Parathyroid adenoma (tissue), 2 donors: Measurements from ENCODE around the gene UBE2E2.

Experiments used
- H2AFZ ChIP-seq: fragments of 300-600 bp; sonication (generic); one replicate; pipeline ENCODE4 v1.7.0; 2017; ENCODE audit warnings: antibody characterized with exemption, mild to moderate bottlenecking
- H3K27ac ChIP-seq: fragments of 300-600 bp; sonication (generic); one replicate; pipeline ENCODE4 v1.7.0; 2017
- H3K27me3 ChIP-seq: fragments of 300-600 bp; sonication (generic); one replicate; pipeline ENCODE4 v1.7.0; 2017; ENCODE audit warnings: low read length; ENCODE audit not compliant: control insufficient read depth, insufficient read depth
- H3K36me3 ChIP-seq: fragments of 300-600 bp; sonication (generic); one replicate; pipeline ENCODE4 v1.7.0; 2017; ENCODE audit warnings: low read length; ENCODE audit not compliant: control insufficient read depth, insufficient read depth
- H3K4me1 ChIP-seq: fragments of 300-600 bp; sonication (generic); one replicate; pipeline ENCODE4 v1.7.0; 2017; ENCODE audit warnings: control low read depth
- H3K4me2 ChIP-seq: fragments of 300-600 bp; sonication (generic); one replicate; pipeline ENCODE4 v1.7.0; 2017; ENCODE audit warnings: low read length
- H3K4me3 ChIP-seq: fragments of 300-600 bp; sonication (generic); one replicate; pipeline ENCODE4 v1.7.0; 2017; ENCODE audit warnings: low read depth, low read length
- H3K79me2 ChIP-seq: fragments of 300-600 bp; sonication (generic); one replicate; pipeline ENCODE4 v1.7.0; 2017; ENCODE audit warnings: control low read depth
- H3K9ac ChIP-seq: fragments of 300-600 bp; sonication (generic); one replicate; pipeline ENCODE4 v1.7.0; 2017; ENCODE audit warnings: mild to moderate bottlenecking
- H3K9me3 ChIP-seq: fragments of 300-600 bp; sonication (generic); one replicate; pipeline ENCODE4 v1.7.0; 2017; ENCODE audit warnings: low read length; ENCODE audit not compliant: control insufficient read depth
- CTCF ChIP-seq: fragments of 300-600 bp; sonication (generic); IDR thresholded peaks from one replicate; pipeline ENCODE4 v1.7.0; 2017; ENCODE audit warnings: antibody characterized with exemption, mild to moderate bottlenecking
- donor health status: primary hyperparathyroidism.

Gene UBE2E2

GRCh38 chr3:23480329-23480714 is 277.2 kb downstream of the UBE2E2 start:
- H3K27ac ChIP-seq, result no peak overlapping the region
- peaks cover 6% of the 10 kb centered on the region for H3K4me1 ChIP-seq
- no peak overlapping the region for H3K9ac ChIP-seq
- TF ChIP-seq CTCF, result no peak
- H3K36me3 ChIP-seq, result no peaks in the 10 kb centered on the region
- H3K79me2 ChIP-seq, result peaks cover 2% of the 10 kb centered on the region
- no peaks in the 10 kb centered on the region for H3K27me3 ChIP-seq
- no peak overlapping the region for H2AFZ ChIP-seq
- H3K4me3 ChIP-seq, result no peak overlapping the region
- no peaks in the 10 kb centered on the region for H3K9me3 ChIP-seq
- no peak overlapping the region for H3K4me2 ChIP-seq

- H3K9me3 ChIP-seq, result no peaks in the 10 kb centered on the region
- no peak overlapping the region for H3K4me3 ChIP-seq
- H3K27ac ChIP-seq, result no peak overlapping the region
- H3K4me1 ChIP-seq, result peaks cover 6% of the 10 kb centered on the region
- peaks cover 6% of the 10 kb centered on the region for H3K79me2 ChIP-seq
- H3K4me2 ChIP-seq, result no peak overlapping the region
- no peak overlapping the region for H3K9ac ChIP-seq
- TF ChIP-seq CTCF, result no peak
- no peak overlapping the region for H2AFZ ChIP-seq
- H3K27me3 ChIP-seq, result no peaks in the 10 kb centered on the region
- no peaks in the 10 kb centered on the region for H3K36me3 ChIP-seq
Measured at GRCh38 chr3:23481011-23481615, 278.0 kb downstream of the UBE2E2 start.

GRCh38 chr3:23481616-23482278 is 278.6 kb downstream of the UBE2E2 start:
- Histone ChIP-seq H3K4me3 (no peak overlapping the region), H3K9ac (no peak overlapping the region)

GRCh38 chr3:23484386-23484785 is 281.3 kb downstream of the UBE2E2 start:
- Histone ChIP-seq H3K79me2 (peaks cover 10% of the 10 kb centered on the region), H3K27me3 (no peaks in the 10 kb centered on the region), H2AFZ (no peak overlapping the region), H3K4me1 (peaks cover 6% of the 10 kb centered on the region), H3K36me3 (no peaks in the 10 kb centered on the region), H3K9ac (no peak overlapping the region), H3K9me3 (no peaks in the 10 kb centered on the region), H3K4me3 (no peak overlapping the region), H3K27ac (no peak overlapping the region), H3K4me2 (no peak overlapping the region)
- TF ChIP-seq CTCF, result no peak

More at GRCh38 chr3:23481616-23482278, 278.6 kb downstream of the UBE2E2 start:
- H3K4me1 ChIP-seq, result peaks cover 6% of the 10 kb centered on the region
- H3K27ac ChIP-seq, result no peak overlapping the region
- H3K4me2 ChIP-seq, result no peak overlapping the region
- TF ChIP-seq CTCF, result no peak
- H3K36me3 ChIP-seq, result no peaks in the 10 kb centered on the region
- H3K79me2 ChIP-seq, result peaks cover 10% of the 10 kb centered on the region
- H3K9me3 ChIP-seq, result no peaks in the 10 kb centered on the region
- no peak overlapping the region for H2AFZ ChIP-seq
- no peaks in the 10 kb centered on the region for H3K27me3 ChIP-seq

GRCh38 chr3:23485922-23486321 is 282.8 kb downstream of the UBE2E2 start:
- Histone ChIP-seq H3K4me3 (no peak overlapping the region), H3K27me3 (no peaks in the 10 kb centered on the region), H2AFZ (no peak overlapping the region), H3K9ac (no peak overlapping the region), H3K79me2 (peaks cover 10% of the 10 kb centered on the region), H3K4me2 (no peak overlapping the region), H3K27ac (no peak overlapping the region), H3K36me3 (no peaks in the 10 kb centered on the region), H3K9me3 (no peaks in the 10 kb centered on the region), H3K4me1 (peaks cover 6% of the 10 kb centered on the region)
- TF ChIP-seq CTCF, result no peak
